Gastroesophageal sphincter (tissue), 3 donors: ENCODE data around the gene TNFAIP8L1.

Source experiments
- CTCF ChIP-seq, 4 experiments: fragments of 200-600 bp in 2 of 4; fragments of 450-650 bp in 2 of 4; sonication (generic) in 1 of 4; IDR thresholded peaks; one replicate each; pipeline ENCODE4 v1.5.1; 2017 to 2019; ENCODE audit warnings: antibody characterized with exemption in 4 of 4, mild to moderate bottlenecking in 2 of 4, moderate library complexity in 2 of 4
- EP300 ChIP-seq: sonication (generic); formaldehyde crosslinking; IDR thresholded peaks from one replicate; pipeline ENCODE4 v1.6.1; 2017; ENCODE audit warnings: antibody characterized with exemption, mild to moderate bottlenecking
- POLR2A ChIP-seq, 2 donors: fragments of 450-650 bp; IDR thresholded peaks; one replicate each; pipeline ENCODE4 v1.6.1; 2017; ENCODE audit warnings: antibody characterized with exemption in 2 of 2, mild to moderate bottlenecking in 2 of 2, moderate library complexity in 1 of 2
- POLR2AphosphoS5 ChIP-seq: sonication (generic); formaldehyde crosslinking; IDR thresholded peaks from one replicate; pipeline ENCODE4 v1.6.1; 2017; ENCODE audit warnings: antibody characterized with exemption

- TF ChIP-seq CTCF (IDR thresholded peaks at IDR 0.05) = peak in 1 of 4 experiments; percentile 34
- TF ChIP-seq POLR2AphosphoS5 = peak; percentile 62
- TF ChIP-seq POLR2A (IDR thresholded peaks at IDR 0.05) = no peak
- no peak for TF ChIP-seq EP300
These were observed 8.6 kb downstream of the TNFAIP8L1 start for GRCh38 chr19:4647676-4648644.
